Globus pallidus (tissue), 1 donor: ENCODE data around the gene HNMT.

Source experiments
- DNase-seq: peaks from one replicate; pipeline ENCODE4 v3.0.0-alpha.2; 2015; ENCODE audit warnings: low spot score

Gene HNMT

DNA sequence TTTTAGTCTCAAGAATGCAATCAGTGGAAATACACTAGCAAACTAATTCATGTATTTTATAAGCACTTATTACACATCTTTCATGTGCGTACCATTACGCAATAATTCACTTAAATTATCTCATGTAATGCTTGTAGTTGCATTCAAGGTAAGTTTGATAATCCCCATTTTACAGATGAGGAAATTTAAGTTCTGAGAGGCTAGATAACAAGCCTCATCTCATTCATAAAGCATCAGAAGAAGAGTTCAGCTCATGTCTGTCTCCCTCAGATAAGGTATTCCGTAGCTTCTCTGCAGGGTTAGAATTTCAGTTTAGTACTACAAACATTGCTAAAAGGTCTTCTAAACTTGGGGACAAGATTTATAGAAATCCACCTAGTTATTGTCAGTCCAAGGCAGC lies 47.8 kb downstream of the HNMT start:
- DNase-seq, result no peak

DNA sequence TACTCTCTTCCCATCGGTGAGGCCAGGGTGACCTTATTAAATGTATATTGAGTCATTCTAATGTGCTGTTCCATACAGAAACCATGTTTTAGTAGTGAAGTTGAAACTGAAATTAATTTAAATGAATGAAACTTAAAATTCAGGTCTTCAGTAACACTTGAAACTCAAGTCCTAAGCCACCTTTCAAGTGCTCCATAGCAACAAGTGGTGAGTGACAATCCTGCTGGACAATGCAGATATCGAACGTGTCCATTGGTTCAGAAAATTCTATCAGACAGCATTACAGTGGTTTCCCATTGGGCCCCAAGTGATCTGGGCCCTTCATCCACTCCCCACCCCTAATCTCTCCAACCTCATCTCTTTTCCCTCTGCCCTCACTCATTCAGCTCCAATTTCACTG lies 48.7 kb downstream of the HNMT start:
- no peak for DNase-seq

- no peak for DNase-seq
These were observed 49.4 kb downstream of the HNMT start for GRCh38 chr2:138013639-138014038.

- no peak for DNase-seq
These were observed 51.2 kb downstream of the HNMT start for GRCh38 chr2:138015494-138015893.

- DNase-seq, result no peak
These were observed 52.2 kb downstream of the HNMT start for GRCh38 chr2:138016351-138017087.

DNA sequence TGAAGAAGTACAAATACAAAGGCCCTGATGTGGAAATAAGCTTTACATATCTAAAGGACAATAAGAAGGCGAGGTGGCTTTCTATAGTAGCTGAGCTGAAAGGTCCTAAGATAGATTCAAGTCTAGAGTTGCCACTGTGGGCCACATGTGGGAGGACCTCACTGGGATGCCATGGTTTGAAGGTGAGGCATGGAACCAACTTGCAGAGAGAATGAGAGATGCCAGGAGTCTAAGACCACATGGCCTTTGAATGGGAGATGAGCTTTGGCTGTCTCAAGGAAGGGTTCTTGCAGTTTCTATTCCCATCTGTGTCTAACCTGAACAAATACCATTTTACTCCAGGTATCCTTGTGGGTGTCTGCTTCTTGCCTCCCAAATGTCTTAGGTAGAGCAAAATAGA lies 53.6 kb downstream of the HNMT start:
- DNase-seq, result no peak

GRCh38 chr2:138018866-138019688 lies 54.8 kb downstream of the HNMT start:
- no peak for DNase-seq

DNA sequence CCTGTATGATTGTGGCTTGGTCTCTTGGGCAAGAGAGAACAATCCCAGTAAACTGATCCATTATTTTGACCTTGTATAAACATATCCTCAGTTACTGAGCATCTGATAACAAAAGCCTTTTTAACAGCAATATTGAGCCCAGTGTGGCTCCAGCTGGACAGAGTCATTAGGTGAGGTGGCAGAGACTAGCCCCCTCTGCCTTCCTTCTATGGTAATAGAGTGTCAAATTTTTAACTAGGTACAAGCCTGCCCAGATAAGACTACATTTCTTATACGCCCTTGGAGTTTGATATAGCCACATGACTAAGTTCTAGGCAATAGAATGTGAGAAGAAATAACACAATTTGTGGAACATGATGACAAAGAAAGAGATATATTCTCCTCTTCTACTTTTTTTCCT lies 56.2 kb downstream of the HNMT start:
- DNase-seq, result no peak

- DNase-seq, result no peak
These were observed 56.9 kb downstream of the HNMT start for GRCh38 chr2:138021154-138021553.

DNA sequence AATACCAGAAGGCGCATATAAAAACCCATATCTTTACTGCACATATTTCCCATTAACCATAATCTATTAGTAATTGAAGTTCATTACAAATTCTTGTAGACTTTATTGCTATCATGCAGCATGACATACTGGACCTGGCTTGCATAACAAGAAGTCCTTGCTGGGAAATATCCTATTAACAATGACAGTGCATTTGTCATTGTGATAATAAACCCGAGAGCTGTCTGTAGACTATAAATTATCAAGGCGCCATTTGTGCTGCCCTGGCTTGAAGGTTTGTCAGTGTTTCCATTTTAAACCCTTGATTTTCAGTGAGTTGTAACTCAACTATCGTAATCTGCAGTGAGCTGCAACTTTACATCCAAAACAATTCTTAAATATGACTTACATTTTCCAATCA lies 59.0 kb downstream of the HNMT start:
- no peak for DNase-seq

DNA sequence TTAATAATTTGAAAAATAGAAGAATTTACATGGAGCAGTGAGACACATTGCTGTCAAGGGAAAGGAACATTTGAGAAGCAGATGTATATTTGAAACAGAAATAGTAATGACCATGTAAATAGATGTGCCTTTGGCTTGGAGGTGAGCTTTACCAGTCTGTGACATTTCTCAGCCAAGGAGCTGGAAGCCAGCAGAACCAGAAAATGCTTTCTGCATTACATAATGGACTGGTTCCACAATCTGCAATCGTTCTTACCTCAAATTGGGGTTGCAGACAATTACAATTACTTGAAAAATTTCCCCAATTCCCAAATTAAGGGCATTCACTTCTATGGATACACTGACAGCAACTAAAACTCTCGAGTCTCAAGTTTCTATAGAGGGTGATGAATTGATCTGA lies 59.7 kb downstream of the HNMT start:
- no peak for DNase-seq

- no peak for DNase-seq
These were observed 62.1 kb downstream of the HNMT start for GRCh38 chr2:138026111-138027020.

GRCh38 chr2:138028538-138028937 lies 64.3 kb downstream of the HNMT start:
- peak; percentile 44 for DNase-seq

GRCh38 chr2:138029276-138029675 lies 65.0 kb downstream of the HNMT start:
- DNase-seq, result no peak

- DNase-seq, result no peak
These were observed 66.2 kb downstream of the HNMT start for GRCh38 chr2:138030459-138030858.

- DNase-seq, result no peak
These were observed 68.1 kb downstream of the HNMT start for GRCh38 chr2:138032334-138032733.

- no peak for DNase-seq
These were observed 70.3 kb downstream of the HNMT start for GRCh38 chr2:138034536-138034935.

GRCh38 chr2:138035608-138036217 lies 71.4 kb downstream of the HNMT start:
- DNase-seq, result no peak

- no peak for DNase-seq
These were observed 72.2 kb downstream of the HNMT start for GRCh38 chr2:138036522-138036921.

- no peak for DNase-seq
These were observed 72.8 kb downstream of the HNMT start for GRCh38 chr2:138037090-138037489.

DNA sequence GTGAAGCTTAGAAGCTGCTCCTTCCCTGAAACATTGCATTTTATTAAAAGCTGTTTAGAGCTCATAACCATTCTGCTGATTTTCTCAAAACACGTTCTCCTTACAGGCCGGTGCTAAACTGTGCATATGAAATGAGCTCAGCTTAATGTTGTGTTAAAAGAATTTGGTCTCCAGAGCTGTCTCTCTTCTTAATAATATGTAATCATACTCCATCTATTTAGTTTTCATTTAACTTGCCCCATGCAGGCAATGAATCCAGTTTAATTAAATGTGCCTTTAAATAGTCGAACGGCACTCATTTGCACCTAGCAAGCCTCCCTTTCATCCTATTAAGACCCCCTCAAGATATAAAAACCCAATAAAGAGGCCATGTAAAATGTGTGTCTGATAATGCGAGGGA lies 76.3 kb downstream of the HNMT start:
- no peak for DNase-seq

DNA sequence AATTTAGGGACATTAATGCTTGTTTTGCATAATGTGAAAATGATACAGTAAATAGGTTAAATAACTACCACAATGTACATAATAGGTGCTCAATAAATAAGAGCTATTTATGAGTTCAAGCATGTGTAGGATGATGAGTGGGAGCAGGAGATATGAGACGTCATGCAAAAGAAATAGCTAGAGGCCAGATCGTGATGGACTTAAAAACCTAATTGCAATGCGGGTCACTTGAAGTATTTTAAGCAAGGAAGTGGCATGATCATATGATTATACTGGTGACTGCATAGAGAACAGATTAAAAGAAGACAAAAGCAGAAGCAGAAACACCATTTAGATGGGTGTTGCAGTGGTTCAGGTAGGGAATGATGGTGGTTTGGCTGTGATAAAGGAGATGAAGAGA lies 78.0 kb downstream of the HNMT start:
- DNase-seq, result no peak
